Measurements from ENCODE around the gene MROH7.
"Not testable (repeated sequence)": the region's sequence is repeated elsewhere in the genome, so short reads cannot be mapped to it uniquely, and the experiment has no call there.

Gene MROH7

GRCh38 chr1:54609301-54609921 is 32.2 kb upstream of the MROH7 start:
- in situ Hi-C loops (cut with MboI; ENCODE audit: low sequenced_read_pairs), result no loop called here

GRCh38 chr1:54610048-54610447 is 31.5 kb upstream of the MROH7 start:
- in situ Hi-C loops (cut with MboI; ENCODE audit: low sequenced_read_pairs), result no loop called here

- in situ Hi-C loops (cut with MboI; ENCODE audit: low sequenced_read_pairs), result no loop called here
Measured at GRCh38 chr1:54610601-54611580, 30.7 kb upstream of the MROH7 start.

GRCh38 chr1:54611621-54612020 is 30.0 kb upstream of the MROH7 start:
- in situ Hi-C loops (cut with MboI; ENCODE audit: low sequenced_read_pairs), result no loop called here

GRCh38 chr1:54614024-54614423 is 27.6 kb upstream of the MROH7 start:
- in situ Hi-C loops (cut with MboI; ENCODE audit: low sequenced_read_pairs), result no loop called here

- in situ Hi-C loops (cut with MboI; ENCODE audit: low sequenced_read_pairs), result no loop called here
Measured at GRCh38 chr1:54614563-54614962, 27.0 kb upstream of the MROH7 start.

GRCh38 chr1:54615531-54616279 is 25.9 kb upstream of the MROH7 start:
- in situ Hi-C loops (cut with MboI; ENCODE audit: low sequenced_read_pairs), result no loop called here

- in situ Hi-C loops (cut with MboI; ENCODE audit: low sequenced_read_pairs), result no loop called here
Measured at GRCh38 chr1:54619749-54620148, 21.8 kb upstream of the MROH7 start.

GRCh38 chr1:54623216-54624007 is 18.2 kb upstream of the MROH7 start, which contains the start of gene FAM151A:
Gene FAM151A, minus strand, starts transcription at chr1:54623525. Its CDS starts 130 bp downstream, at chr1:54623395.
- in situ Hi-C loops (cut with MboI; ENCODE audit: low sequenced_read_pairs), result no loop called here

GRCh38 chr1:54624466-54625464 is 16.8 kb upstream of the MROH7 start:
- in situ Hi-C loops (cut with MboI; ENCODE audit: low sequenced_read_pairs), result no loop called here

- in situ Hi-C loops (cut with MboI; ENCODE audit: low sequenced_read_pairs), result no loop called here
Measured at GRCh38 chr1:54627196-54627595, 14.4 kb upstream of the MROH7 start.

- in situ Hi-C loops (cut with MboI; ENCODE audit: low sequenced_read_pairs), result not testable (repeated sequence)
Measured at GRCh38 chr1:54635804-54636203, 5.8 kb upstream of the MROH7 start.

GRCh38 chr1:54636461-54637446 is 4.8 kb upstream of the MROH7 start:
- in situ Hi-C loops (cut with MboI; ENCODE audit: low sequenced_read_pairs), result not testable (repeated sequence)

GRCh38 chr1:54640361-54640760 is 1.2 kb upstream of the MROH7 start:
- in situ Hi-C loops (cut with MboI; ENCODE audit: low sequenced_read_pairs), result no loop called here

- in situ Hi-C loops (cut with MboI; ENCODE audit: low sequenced_read_pairs), result no loop called here
Measured at GRCh38 chr1:54643736-54644135, 2.1 kb downstream of the MROH7 start.

- in situ Hi-C loops (cut with MboI; ENCODE audit: low sequenced_read_pairs), result no loop called here
Measured at GRCh38 chr1:54645806-54646676, 4.5 kb downstream of the MROH7 start.
